Middle frontal gyrus (tissue), 1 donor: Measurements from ENCODE around the gene PADI2.

Experiments used
- DNase-seq: peaks from one replicate; pipeline ENCODE4 v3.0.0-alpha.2; 2015; ENCODE audit warnings: low spot score; ENCODE audit errors: extremely low spot score

The PADI2 gene

DNA sequence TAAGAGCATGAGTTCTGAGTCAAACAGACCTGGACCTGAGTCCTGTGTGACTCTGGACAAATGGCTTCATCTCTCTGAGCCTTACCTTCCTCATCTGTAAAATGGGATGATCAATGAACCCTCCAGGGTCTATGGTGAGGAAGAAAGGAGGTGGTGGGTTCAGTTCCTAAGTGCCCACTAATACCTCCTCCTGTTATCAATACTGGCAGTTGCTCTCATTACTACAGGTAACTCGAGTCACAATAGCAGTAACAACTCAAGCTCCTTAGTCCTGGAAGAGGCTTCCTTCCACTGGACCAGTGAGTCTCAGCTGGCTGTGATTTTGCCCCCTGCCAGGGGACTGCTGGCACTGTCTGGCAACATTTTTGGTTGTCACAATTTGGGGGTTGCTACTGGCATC lies 2.6 kb downstream of the PADI2 start:
- no peak for DNase-seq

DNA sequence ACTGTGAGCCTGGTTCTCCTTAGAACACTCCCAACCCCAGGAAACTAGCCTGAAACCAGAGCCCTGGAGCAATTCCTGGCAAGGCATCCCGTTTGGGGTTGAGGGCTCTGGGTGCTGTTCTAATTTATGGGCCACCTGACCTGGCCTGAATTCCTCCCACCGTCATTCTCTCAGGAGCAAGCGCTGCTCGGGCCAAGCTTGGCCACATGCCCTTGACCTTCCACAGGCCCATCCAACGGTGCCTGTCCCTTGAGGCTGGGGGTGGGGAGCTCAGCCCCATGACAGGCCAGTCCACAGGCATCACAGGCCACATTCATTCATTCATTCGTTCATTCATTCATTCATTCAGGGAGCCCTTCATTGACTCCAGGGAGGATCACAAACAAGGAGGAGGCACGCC lies 5.3 kb downstream of the PADI2 start:
- no peak for DNase-seq

DNA sequence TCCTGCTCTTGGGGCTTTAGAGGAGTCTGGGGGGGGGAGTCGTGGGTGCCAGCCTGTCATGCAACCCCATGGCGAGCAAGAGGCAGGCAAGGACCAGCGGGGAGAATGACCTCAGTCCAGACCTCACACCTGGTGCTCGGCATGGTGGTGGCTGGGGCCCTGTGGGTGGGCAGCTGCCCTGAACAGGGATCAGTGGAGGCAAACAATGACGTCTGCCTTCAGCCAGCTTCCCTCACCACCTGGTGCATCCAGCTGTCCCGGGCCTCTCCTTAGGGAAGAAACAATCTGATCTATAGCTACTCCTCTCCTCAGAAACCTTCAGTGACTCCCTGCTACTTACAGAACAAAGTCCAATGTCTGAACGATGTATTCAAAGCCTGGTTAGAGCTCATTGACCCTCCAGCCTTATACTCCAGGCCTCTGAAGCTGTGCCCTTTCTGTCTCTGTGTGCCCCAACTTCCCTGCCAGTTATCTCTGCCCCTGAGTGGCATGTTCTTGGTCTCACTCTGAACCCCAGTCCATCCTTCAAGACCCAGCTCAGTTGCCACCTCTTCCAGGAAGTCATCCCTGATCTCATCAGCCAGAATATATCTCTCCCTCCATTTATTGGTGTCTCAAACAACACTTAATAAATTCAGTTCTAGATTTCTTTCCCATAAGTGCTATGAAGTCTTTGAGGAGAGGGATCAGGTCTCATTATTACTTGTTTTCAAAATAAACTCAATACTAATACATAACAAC lies 6.6 kb downstream of the PADI2 start:
- DNase-seq, result no peak

DNA sequence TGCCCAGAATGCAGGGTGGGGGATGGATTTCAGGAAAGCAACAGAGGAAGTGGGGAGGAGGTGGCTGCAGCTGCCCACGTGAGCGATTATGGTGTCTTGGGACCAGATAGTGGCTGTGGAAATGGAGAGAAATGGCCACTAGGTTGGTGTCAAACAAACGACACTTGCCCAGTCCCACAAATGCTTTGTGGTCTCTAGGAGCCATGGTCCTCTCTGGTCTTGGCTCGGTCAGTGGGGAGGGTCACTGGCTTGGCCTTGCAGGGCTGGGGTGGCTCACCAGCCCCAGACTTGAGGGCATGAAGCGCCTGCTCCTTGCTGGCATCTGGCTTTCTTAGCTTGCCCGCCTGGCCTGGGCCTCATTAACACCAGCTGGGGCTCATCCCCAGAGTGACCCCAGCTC lies 7.2 kb downstream of the PADI2 start:
- DNase-seq, result no peak

- no peak for DNase-seq
These were observed 8.7 kb downstream of the PADI2 start for GRCh38 chr1:17110555-17110926.

DNA sequence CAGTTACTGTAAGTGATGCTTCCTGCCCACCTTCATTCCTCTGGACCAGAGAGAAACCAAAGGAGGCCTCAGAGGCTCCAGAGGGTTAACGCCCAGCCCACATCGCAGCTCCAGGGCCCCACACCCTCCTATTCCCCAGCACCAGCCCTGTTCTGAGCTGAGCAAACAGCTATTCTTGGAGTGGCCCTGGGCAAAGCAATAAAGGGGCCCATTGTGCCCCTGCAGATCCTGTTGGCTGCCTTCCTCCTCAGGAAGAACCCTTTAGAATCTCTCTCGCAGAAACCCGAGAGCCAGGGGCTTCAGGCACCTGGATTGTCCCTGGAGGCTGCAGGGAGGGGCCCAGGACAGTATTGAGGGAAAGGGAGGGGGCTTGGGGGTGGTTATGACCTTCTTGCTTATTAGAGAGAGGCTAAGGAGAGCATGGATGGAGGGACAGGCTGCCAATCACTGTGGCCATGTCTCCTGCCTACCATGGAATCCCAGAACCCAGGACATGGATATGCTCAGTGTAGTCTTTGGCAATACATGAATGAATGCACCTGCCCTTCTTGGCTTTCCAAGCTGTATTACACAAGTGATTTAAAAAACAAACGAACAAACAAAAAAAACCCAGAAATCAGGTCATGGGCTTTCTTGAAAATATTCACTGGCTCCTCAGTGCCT lies 9.2 kb downstream of the PADI2 start:
- DNase-seq, result peak; percentile 59

- no peak for DNase-seq
These were observed 10.5 kb downstream of the PADI2 start for GRCh38 chr1:17108786-17109185.

GRCh38 chr1:17108360-17108759 lies 10.9 kb downstream of the PADI2 start:
- no peak for DNase-seq

DNA sequence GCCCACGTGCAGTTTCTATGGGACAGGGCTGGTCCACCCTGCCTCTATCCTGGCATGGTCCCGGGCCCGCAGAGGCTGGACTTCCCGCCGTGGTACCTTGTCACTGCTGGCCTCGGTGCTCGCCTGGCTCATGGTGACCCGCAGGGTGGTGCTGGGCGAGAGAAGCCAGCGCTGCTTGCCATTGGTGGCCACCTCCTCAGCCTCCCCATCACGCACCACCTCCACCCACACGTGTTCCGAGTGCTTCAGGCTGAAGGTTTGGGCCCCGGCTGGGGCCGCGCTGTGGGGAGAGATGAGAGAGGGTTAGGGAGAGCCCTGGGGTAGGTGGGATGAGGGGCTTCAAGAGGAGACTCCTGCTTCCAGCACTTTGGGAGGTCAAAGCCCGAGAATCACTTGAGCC lies 14.5 kb downstream of the PADI2 start:
- DNase-seq, result no peak

DNA sequence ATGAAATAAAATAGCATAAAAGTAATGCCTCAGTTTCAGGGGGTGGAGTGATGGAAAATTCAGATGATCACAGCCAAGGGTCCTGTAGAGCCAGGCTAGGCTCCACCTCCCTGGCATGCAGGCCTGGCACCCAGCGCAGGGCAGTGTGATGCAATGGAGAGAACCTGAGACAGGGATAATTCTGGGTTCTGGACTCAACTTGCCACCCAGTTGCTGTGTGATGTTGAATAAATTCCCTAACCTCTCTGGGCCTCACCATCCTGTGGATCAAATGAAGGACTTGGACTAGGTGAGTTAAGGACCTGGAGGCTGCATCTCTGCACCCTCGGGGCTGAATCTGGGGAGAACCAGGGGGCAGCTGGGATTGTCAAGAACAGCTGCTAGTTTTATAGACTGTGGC lies 17.0 kb downstream of the PADI2 start:
- no peak for DNase-seq

DNA sequence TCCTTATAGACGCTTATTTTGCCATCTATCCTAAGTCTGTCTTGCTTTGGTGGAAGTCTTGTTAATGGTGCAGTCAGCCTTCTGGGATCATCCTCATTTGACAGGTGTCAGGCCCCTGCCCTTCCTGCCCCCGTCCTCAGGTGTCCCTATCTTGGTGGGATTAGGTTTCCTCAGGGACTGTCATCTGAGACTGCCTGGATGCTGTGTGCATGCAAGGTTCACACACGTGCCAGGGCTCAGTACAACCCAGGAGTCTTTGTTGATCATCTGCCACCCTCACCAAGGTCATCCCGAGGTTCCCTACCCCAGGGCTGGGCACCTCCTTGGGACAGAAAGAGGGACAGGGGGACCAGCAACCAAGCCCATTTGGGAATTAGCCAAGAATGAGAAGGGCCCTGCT lies 18.0 kb downstream of the PADI2 start:
- DNase-seq, result no peak

GRCh38 chr1:17099616-17100340 lies 19.5 kb downstream of the PADI2 start:
- no peak for DNase-seq

GRCh38 chr1:17098446-17099317 lies 20.6 kb downstream of the PADI2 start:
- no peak for DNase-seq

- no peak for DNase-seq
These were observed 21.5 kb downstream of the PADI2 start for GRCh38 chr1:17097787-17098186.

DNA sequence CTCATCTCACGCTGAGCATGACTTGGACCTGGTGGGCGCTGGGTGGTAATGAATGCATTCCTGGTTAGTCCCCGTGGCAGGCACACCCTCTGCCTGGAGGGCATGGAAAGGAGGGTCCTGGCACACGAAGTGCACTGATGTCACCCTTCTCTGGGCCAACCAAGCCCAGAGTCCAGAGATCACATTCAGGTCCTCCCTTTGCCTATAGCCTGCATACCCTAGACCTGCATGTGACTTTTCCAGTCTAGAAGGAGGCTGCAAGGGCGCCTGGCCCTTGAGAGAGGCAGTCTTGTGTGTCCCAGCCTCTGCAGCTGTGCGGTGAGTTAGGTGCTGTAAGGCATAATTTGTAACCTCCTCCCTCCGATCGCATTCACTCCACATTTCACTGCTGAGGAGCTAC lies 22.1 kb downstream of the PADI2 start:
- no peak for DNase-seq

DNA sequence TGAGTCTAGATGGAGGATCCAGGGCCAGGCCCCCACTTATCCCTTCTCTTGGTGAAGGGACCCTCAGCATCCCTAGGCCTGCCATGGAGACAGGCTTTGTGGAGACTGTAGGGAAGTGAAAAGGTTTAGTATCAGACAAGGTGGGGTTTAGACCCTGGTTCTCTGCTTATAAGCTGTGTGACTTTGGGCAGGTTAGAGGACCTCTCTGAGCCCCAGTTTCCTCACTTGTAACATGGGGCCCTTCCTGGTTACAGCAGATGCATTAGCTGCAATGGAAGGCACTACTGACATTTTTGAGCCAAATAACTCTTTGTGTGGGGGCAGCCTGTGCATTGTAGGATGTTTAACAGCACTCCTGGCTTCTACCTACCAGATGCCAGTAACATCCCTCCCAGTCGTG lies 22.7 kb downstream of the PADI2 start:
- DNase-seq, result no peak

GRCh38 chr1:17095141-17095540 lies 24.1 kb downstream of the PADI2 start:
- DNase-seq, result no peak

GRCh38 chr1:17094664-17095063 lies 24.6 kb downstream of the PADI2 start:
- DNase-seq, result no peak

GRCh38 chr1:17093822-17094393 lies 25.3 kb downstream of the PADI2 start:
- DNase-seq, result no peak

DNA sequence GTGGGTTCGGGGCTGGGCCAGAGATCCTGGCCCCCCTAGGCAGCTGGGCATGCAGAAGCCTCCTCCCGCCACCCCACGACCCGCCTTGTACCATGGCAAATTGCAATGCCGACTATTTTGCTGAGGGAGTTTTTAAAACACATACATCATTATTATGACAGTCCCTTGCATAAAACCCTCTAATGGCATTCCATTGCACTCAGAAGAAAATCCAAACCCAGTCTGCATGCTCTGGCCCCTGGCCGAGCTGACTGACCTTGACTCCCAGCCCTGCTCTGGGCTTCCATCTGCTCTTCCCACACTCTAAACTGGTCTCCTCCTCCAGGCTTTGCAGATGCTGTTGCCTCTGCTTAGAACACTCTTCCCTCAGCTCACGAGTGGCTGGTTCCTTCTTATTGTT lies 28.0 kb downstream of the PADI2 start:
- no peak for DNase-seq

- DNase-seq, result peak; percentile 70
These were observed 29.7 kb downstream of the PADI2 start for GRCh38 chr1:17089506-17089905.
